HG03469 (cell line): Measurements from ENCODE around the gene PLEKHA1.

Experiments used
- ATAC-seq: cut with Tn5 transposase; IDR thresholded peaks from one replicate; pipeline ENCODE4 v1.9.1; 2021; ENCODE audit warnings: mild to moderate bottlenecking, moderate library complexity, moderate number of reproducible peaks; ENCODE audit not compliant: unreplicated experiment

PLEKHA1 gene

DNA sequence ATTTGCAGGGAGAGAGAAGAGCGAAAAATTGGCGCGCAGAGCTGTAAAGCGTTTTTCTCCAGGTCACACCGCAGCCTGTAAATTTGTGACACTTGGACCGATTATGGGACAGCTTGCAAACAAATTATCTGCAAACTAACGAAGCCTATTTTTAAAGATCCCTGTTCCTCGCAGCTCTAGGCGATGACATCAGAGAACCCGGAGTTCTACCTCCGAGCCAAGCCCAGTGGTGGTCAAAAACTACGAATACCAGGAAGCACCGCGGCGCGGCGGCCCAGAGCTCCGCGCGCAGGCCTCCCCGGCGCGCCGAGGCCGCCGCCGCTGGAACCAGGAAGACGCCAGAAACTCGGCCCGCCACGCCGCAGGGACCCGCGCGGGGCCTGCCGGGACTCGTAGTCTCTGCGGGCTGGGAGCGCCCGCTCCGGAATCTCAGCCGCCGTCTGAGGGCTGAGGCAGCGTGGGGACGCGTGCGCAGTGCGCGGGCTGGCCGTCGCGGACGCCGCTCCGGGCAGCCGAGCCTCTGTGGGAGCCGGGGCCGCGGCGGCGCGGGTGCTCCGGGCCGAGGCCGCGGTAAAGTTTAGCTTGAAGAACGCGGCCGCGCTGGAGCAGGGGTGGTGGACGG lies at the start of gene PLEKHA1:
Gene PLEKHA1 (plus strand): TSS at position 472 of the 622 bp plus-strand sequence. CDS start 18,493 bp downstream, outside the sequence.
- ATAC-seq = peak; percentile 68

DNA sequence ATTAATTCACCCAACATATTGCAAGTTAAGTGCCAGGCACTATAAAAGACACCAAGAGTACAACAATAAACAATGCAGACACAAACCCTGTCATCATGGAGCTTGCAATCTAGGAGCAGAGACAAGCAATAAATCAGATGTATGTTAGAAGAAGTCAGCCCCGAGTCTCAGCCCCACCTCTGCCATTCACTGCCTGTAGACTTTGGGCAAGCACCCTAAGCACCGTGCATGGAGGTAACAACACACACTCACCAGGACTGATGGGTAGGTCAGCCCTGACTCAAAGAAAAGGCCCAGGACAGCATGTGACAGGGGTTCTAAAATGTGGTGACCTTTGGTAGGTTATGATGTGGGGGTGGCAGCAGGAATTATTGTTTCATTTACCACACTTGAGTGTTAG lies 49.3 kb upstream of the PLEKHA1 start:
- ATAC-seq = no peak

- no peak for ATAC-seq
Observed at GRCh38 chr10:122326385-122326784, 48.1 kb upstream of the PLEKHA1 start.

DNA sequence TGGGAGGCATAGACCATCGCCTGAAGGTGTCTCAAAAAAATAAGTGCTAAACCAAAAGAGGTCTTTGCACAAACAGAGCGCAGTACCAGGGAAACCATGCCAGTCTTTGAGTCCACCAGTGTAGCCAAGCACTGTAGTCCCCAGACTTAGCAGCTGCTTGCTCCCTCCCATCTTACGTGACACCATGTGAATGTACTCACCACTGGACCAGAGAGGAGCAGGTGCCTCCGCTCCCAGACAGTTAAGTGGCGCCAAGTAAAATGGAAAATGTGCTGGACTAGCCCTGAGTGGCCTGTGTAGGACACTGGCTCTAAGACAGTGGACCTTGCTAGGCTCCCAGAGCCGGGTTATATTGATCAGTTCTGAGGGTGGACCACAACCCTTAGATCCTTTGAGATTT lies 47.7 kb upstream of the PLEKHA1 start:
- no peak for ATAC-seq

- no peak for ATAC-seq
Observed at GRCh38 chr10:122327237-122328206, 47.0 kb upstream of the PLEKHA1 start.

DNA sequence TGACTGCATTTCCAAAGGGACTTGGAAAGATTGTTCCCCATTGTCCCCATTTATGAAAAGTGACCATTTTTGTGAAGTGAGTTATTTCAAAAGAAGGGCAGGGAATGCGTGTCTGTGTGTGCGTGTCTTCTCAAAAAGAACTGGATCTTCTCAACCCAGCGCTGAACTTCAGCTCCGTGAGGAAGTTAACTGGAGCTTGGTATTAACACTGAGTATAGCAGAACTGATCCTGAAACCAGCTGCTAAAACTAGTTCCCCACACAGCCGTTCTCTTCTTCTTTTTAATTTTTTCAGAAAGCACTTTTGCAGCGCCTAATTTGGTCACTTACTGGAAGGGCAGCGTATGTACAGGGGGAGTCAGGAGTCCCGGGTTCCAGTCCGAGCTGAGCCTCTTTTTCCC lies 45.8 kb upstream of the PLEKHA1 start:
- no peak for ATAC-seq

DNA sequence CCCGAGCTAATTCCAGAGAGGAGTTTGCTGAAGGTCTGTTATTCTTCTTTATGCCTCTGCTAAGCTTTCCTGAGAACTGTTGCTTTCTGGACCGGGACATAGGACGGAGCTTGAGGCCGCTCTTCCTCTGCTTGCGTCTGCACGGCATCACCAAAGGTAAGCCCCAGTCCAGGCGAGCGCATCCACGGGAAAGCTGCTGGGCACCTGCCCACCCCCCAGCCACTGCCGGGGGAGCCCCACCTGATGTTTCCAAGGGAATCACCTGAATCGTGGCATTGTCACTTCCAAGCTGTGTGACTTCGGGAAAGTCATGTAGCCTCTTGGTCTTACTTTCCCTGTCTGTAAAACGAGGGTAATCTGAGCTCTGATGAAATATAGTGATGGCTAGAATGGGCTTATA lies 45.1 kb upstream of the PLEKHA1 start:
- ATAC-seq = no peak

GRCh38 chr10:122331100-122331499 lies 43.4 kb upstream of the PLEKHA1 start:
- no peak for ATAC-seq

DNA sequence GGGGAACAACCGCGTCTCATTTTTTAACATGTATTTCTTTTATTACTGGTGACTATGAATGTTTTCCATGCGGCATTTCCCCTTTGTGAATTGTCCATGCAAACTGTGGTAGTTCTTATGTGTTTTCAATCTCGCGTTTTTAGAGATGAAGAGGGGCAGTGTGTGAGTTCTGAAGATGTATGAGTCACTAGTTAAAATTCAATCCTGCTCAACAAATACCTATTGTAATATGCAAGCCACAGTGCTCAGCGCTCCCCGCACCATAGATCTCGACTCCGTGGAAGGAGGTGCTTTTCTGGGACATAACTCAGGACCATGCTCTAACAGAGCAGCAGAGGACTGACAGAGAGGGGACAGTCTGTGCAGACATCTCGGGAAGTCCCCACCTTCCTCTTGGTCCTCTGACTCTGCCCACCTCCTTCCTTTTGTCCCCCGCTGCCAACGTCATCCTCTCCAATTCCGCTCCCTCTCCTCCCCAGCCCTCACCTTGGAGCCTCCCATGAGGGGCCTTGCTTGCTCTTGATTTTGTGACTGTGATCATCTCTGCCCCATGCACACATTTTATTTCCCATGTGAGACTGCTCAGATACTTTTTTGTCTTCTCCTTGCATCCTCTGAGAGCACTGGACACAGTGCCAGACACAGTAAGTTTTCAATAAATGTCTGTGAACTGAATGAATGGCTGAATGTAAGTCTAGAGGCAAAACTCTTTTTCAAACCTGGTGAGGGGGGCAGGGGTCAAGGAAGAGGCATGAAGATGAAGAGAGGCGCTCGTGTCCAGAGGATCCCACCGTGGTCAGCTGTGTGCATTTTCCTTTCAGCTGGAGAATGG lies 42.7 kb upstream of the PLEKHA1 start:
- no peak for ATAC-seq

GRCh38 chr10:122333037-122333436 lies 41.5 kb upstream of the PLEKHA1 start:
- no peak for ATAC-seq

DNA sequence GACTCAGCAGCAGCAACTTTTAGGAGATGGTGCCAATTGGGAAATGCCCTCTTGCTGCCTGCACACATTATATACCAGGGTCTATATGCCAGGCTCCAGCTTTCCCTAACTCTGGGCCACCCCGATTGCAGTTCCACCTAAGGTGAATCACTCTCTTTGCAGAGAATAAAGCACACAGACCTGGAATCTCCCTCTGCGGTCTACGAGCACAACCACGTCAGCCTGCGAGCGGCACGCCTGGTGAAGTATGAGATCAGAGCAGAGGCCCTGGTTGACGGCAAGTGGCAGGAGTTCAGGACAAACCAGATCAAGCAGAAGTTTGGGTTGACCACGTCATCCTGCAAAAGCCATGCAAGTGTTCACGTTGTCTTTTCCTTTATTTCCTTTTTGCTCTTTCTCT lies 38.2 kb upstream of the PLEKHA1 start:
- ATAC-seq = no peak

GRCh38 chr10:122336961-122337360 lies 37.5 kb upstream of the PLEKHA1 start:
- ATAC-seq = no peak

DNA sequence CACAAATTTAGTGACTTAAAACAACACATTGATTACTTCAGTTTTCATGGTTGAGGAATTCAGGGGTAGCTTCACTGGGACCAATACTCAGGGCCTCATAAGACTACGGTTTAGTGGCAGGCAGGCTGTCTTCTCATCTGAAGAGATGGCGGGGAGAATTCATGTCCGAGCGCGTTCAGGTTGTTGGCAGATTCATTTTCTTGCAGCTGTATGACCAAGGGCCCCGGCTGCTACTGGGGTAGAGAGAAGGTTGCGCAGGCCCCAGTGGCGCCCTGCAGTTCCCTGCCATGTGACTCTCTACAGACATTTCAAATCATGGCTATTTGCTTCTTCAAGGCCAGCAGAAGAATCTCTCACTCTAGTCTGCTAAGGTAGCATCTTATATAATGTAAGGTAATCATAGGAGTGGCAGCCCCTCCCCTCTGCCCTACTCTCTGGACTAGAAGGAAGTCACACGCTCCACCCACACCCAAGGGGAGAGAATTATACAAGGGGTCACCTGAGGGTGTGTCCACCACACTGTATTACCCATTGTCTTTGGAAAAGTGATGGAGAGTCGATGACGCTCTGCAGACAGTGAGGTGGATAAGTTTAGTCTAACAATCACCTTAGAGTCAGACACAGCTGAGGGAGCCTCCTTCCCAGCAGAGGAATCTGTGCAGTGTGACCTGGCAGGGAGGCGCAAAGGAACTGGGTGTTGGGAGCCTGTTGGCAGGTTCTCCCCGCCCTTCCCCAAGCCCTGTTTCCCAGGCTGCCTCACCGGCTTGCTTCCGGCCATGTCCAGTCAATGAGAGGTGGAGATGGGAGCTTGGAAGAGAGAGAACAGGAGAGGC lies 35.7 kb upstream of the PLEKHA1 start:
- ATAC-seq = no peak

DNA sequence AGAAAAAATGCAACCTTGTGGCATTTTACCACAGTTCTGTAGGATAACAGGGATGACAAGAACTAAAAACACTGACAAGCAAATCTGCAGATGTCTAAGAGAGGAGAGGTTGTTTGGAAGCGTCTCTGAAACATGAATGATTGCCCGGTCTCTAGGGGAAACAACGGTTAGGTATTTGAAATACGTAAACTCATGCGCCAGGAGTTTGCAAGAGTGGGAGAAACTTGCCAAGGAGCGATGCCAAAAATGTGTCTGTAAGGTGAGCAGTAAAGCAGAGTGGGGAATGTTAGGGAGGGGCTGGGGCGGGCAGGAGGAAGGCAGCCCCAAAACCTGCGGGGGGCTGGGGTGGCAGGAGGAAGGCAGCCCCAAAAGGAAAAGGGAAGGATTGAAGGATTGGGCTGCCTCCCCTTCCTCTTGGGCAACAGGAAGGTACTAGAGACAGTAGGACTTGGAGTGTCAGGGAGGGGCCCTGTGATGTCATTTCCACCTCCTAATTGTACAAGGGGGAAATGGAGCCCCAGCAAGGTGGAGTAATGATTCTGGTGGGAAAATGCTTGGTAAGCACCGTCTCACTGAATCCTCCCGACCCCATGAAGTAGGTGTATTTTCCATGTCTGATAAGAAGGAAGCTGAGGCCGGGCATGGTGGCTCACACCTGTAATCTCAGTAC lies 33.2 kb upstream of the PLEKHA1 start:
- no peak for ATAC-seq

DNA sequence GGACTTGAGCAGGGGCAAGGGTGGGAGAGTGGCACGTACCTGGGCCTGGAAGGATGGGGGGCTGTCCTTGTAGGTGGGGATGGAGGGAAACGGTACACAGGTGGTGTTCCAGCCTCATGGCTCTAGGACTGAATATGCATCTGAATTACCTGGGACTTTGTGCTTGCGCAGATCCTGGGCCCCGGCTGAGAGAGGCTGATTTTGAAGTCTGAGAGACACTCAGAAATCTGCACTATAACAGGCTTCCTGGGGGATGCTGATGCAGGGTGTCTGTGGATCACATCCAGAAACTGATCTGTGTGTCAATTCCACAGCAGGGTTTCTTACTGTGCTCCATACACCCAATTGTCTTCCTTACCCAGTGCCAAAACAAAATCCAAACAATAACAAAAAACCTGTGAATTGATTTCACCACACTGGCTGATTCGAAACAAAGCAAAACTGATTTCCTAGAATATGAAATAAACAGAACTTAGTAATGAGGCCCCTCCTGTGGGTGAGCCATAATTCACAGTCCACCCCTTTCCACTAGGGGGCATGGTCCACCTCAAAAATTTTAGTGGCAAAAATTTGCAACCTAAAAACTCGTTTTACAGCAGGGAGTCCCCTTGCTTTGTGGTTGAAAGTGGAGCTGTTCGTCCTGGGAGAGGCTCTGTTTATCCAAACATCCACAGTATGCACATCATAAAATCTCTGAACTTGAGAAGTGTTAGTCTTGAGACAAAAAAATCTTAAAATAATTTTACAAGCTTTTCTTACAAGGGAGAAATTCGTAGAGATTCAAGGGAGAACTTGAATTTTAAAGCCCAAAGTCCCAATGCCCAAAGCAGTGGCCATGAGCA lies 32.0 kb upstream of the PLEKHA1 start:
- no peak for ATAC-seq

DNA sequence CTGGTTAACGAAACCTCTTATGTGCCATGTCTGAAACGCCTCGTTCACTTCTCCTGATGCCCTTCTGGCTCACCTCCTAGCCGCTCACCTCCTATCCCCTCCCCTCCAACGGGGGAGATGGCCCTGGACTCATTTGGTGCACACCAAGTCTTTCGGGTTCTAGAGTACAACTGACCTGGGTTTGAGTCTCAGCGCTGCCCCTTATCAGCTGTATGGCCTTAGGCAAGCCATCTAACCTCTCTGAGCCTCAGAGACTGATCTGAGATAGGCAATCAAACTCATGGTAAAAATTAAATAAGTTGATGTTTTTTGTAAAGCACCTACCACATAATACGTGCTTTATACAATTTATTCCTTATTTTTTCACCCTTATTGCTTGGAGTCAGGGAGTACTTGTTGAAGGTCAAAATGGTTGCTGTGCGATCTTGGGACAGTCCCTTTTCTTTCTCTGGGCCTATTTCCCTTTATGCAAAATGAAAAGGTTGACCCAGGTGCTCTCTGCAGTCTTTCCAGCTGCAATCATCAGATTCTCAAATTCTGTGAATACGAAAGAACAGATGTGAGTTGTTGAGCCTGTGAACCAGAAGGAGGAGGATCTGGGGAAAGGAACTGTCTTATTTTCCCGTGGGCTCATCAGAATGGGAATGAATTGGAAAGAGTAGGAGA lies 31.2 kb upstream of the PLEKHA1 start:
- ATAC-seq = no peak

DNA sequence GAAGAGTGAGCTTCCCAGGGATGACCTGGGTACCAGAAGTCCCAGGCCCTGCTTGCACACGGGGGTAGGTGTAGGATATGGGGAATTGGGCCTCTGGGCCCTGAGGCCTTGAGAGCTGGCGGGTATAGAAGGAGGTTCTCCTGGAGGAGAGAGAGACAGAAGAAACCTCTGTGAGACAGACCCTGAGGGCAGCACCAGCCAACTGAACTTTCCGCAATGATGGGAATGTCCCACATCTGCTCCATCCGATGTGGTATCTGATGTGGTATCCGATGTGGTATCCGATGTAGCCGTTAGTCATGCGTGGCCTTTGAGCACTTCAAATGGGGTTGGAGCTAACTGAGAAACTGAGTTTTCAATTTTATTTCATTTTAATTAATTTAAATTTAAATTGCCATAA lies 30.6 kb upstream of the PLEKHA1 start:
- no peak for ATAC-seq

- ATAC-seq = no peak
Observed at GRCh38 chr10:122344741-122345258, 29.7 kb upstream of the PLEKHA1 start.
